Urinary bladder (tissue), 4 donors: ENCODE measurements around the gene LRIG3. TPM values are rescaled to one million over a fixed set of nuclear protein-coding genes. Genes with fewer than 3 reads are reported as not detected.

Experiments
- DNase-seq: peaks from one replicate; pipeline ENCODE4 v3.0.0-alpha.2; 2015; ENCODE audit errors: extremely low spot score
- H3K27ac ChIP-seq: one replicate; pipeline ENCODE4 v1.5.1; 2013; ENCODE audit warnings: low read depth, mild to moderate bottlenecking, moderate library complexity
- H3K36me3 ChIP-seq: one replicate; pipeline ENCODE4 v1.6.1; 2013; ENCODE audit warnings: mild to moderate bottlenecking, moderate library complexity; ENCODE audit not compliant: insufficient read depth
- H3K4me1 ChIP-seq: one replicate; pipeline ENCODE4 v1.6.1; 2013; ENCODE audit warnings: mild to moderate bottlenecking, moderate library complexity; ENCODE audit not compliant: insufficient read depth
- H3K4me3 ChIP-seq: one replicate; pipeline ENCODE4 v1.5.1; 2013; ENCODE audit warnings: low read depth, low read length
- WGBS: extraction: QIAGEN DNeasy Blood & Tissue Kit; methylation state at CpG from one replicate; pipeline ENCODE4 v1.1.7; 2013; 5-methylcytosine and 5-hydroxymethylcytosine counted together
- polyA plus RNA-seq: library from polyadenylated mRNA; stranded (reverse); fragments of 200-250 nt; gene quantifications from one replicate; pipeline ENCODE4 v1.2.3, GENCODE V29; 2013
- total RNA-seq: library from RNA; depleted of rRNA; stranded (reverse); fragments of >200 nt; gene quantifications from one replicate; pipeline ENCODE4 v1.2.3, GENCODE V29; 2014
- donor health status: healthy with polysubstance abuse.
- donor health status: healthy.

Gene LRIG3
- total and polyA plus RNA-seq, 2 donors: 27.8 to 139 TPM

GRCh38 chr12:58847901-58848600, 72.3 kb downstream of the LRIG3 start:
- no peak for DNase-seq
- Histone ChIP-seq H3K4me3 (no peak overlapping the region), H3K27ac (no peak overlapping the region), H3K4me1 (no peaks in the 10 kb centered on the region), H3K36me3 (no peaks in the 10 kb centered on the region)
- WGBS: 54% methylated on average over 5 of the region's 5 CpGs

GRCh38 chr12:58844161-58844560, 76.1 kb downstream of the LRIG3 start:
- no peaks in the 10 kb centered on the region for H3K36me3 ChIP-seq
- no peak overlapping the region for H3K27ac ChIP-seq
- DNase-seq: no peak
- 94% methylated on average over 4 of the region's 4 CpGs for WGBS
- no peaks in the 10 kb centered on the region for H3K4me1 ChIP-seq
- no peak overlapping the region for H3K4me3 ChIP-seq

- Histone ChIP-seq H3K27ac (no peak overlapping the region), H3K4me1 (no peaks in the 10 kb centered on the region), H3K36me3 (no peaks in the 10 kb centered on the region), H3K4me3 (no peak overlapping the region)
- WGBS: 67% methylated on average over 15 of the region's 15 CpGs
- no peak for DNase-seq
Measured at GRCh38 chr12:58841058-58841798, 79.1 kb downstream of the LRIG3 start.

GRCh38 chr12:58833853-58834252, 86.5 kb downstream of the LRIG3 start:
- H3K36me3 ChIP-seq: peaks cover 2% of the 10 kb centered on the region
- no peak overlapping the region for H3K27ac ChIP-seq
- no peak for DNase-seq
- no peaks in the 10 kb centered on the region for H3K4me1 ChIP-seq
- no peak overlapping the region for H3K4me3 ChIP-seq
- WGBS: 61% methylated on average over 3 of the region's 3 CpGs

GRCh38 chr12:58832920-58833319, 87.4 kb downstream of the LRIG3 start:
- peaks cover 2% of the 10 kb centered on the region for H3K36me3 ChIP-seq
- H3K4me1 ChIP-seq: no peaks in the 10 kb centered on the region
- H3K4me3 ChIP-seq: no peak overlapping the region
- no peak overlapping the region for H3K27ac ChIP-seq
- DNase-seq: no peak
- 77% methylated on average over 1 of the region's 1 CpG for WGBS
